HG02642 (cell line): ENCODE results near the gene WDR48.

Experiments used
- ATAC-seq: cut with Tn5 transposase; IDR thresholded peaks from one replicate; pipeline ENCODE4 v1.9.1; 2021; ENCODE audit warnings: mild to moderate bottlenecking; ENCODE audit not compliant: unreplicated experiment, poor library complexity

WDR48 gene

GRCh38 chr3:39062180-39062579 lies 10.4 kb downstream of the WDR48 start:
- ATAC-seq: no peak

- ATAC-seq: no peak
Observed at GRCh38 chr3:39063143-39063542, 11.3 kb downstream of the WDR48 start.

DNA sequence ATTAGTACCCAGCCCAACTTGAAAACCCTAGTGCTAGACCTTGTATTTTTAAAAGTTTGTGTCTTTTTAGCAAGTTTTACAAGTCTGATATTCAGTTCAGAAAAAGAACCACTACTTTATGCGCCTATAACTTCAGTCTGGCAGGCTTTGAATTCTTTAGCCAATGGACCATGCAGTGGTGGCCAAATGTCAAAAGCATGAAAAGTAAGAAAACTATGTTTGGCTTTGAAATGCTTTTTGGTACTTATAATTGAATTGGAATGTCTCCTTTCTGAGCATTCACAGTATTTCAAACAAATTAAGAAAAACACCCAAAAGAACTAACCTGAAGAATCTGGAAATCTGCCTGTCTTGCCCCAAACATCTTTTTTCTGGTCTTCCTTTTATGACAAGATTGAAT lies 12.8 kb downstream of the WDR48 start:
- no peak for ATAC-seq

DNA sequence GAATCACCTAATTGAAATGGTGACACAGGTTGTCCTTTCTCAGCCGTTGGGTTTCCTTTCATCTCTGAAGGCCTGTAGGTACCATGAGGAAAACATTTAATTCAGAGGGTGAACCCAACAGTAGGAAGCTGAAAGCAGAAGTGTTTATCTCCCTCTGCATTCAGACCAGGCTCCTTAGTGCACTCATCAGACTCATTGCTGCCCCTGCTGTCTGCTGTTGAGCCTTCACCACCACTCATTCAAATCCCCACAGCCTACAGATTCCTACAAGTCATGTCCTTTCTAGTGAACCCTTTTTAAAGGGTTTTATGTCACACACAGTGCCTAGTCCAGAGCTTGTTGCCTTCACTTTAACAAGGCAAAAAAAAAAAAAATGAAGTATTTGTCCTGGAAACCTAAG lies 13.4 kb downstream of the WDR48 start:
- ATAC-seq: peak; percentile 90

DNA sequence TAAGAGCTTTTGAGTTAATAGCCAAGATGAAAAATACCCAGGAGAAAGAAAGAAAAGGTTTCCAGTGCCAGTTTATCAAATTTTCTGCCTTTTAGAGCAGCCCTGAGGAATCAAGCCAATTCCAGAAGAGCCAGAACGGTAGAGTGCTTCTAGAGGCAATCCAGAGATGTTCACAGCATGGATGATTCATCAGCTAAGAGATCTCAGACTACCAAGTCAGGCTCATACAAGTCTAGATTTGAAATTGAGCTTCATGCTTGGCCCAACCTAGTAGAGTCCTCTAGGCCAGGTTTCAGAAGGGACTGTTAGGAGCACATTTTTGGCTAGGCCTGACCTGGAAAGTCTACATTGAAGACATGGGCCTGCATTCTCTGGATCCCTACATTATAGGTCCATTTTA lies 15.5 kb downstream of the WDR48 start:
- no peak for ATAC-seq

- no peak for ATAC-seq
Observed at GRCh38 chr3:39068556-39068955, 16.7 kb downstream of the WDR48 start.

GRCh38 chr3:39075910-39076309 lies 24.1 kb downstream of the WDR48 start:
- ATAC-seq: no peak

GRCh38 chr3:39079530-39079929 lies 27.7 kb downstream of the WDR48 start:
- ATAC-seq: no peak

GRCh38 chr3:39080026-39080425 lies 28.2 kb downstream of the WDR48 start:
- ATAC-seq: no peak

- no peak for ATAC-seq
Observed at GRCh38 chr3:39082666-39083313, 31.0 kb downstream of the WDR48 start.

DNA sequence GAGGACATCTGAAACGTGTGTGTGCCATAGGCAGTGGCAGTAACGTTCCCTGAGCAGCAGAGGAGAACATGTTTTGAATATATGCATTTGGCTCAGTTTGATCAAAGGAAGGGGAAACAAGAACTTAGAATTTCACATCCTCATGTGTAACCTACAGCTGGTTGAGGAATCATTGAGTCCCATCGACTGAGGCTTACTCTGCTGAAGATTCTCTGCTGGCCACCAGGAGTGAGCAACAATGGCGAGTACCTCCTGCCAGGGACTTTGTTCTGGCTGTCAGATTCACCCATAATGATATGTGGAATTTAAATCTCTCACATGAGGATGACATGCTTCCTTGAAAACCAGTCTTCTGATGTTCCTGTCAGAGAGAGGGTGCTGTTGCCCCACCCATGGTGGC lies 34.3 kb downstream of the WDR48 start:
- ATAC-seq: peak; percentile 63

DNA sequence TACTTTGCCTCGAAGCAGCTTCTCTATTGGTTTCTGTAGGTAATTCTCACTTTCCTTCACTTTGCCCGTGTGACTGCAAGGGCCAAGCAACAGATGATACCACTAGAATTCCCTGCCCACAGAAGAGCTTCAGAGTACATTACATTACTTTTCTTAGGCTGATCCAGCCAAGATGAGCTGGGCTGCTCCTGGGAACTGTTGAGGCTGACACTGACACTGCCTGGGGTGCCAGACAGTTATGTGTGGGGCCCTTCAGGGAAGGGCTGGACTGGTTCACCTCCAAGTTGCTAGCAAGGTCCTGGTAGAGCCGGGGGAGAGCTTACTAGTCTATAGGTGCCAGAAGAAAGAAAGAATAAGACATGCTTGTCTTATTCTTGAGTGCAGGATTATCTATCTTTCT lies 36.6 kb downstream of the WDR48 start:
- ATAC-seq: no peak

- ATAC-seq: no peak
Observed at GRCh38 chr3:39088889-39089288, 37.1 kb downstream of the WDR48 start.

DNA sequence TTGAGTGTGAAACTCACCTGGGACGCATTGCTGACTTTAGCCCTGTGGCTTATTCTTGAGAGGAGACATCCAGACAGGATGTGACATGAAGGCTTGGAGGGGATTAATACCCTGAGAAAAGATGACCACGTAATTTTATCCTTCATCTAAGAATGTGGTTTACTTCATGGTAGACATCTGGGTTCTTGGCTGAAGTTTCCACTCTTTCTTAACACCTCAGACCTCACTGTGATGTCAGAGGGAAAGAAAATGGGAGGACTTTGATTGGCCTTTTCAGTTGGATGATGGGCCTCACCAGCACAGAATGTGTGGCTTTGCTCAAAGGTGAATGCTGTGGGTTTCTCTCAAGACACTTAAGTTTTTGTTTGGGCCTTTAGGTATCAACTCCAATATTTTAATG lies 39.1 kb downstream of the WDR48 start:
- ATAC-seq: no peak

- no peak for ATAC-seq
Observed at GRCh38 chr3:39094851-39095677, 43.2 kb downstream of the WDR48 start.

DNA sequence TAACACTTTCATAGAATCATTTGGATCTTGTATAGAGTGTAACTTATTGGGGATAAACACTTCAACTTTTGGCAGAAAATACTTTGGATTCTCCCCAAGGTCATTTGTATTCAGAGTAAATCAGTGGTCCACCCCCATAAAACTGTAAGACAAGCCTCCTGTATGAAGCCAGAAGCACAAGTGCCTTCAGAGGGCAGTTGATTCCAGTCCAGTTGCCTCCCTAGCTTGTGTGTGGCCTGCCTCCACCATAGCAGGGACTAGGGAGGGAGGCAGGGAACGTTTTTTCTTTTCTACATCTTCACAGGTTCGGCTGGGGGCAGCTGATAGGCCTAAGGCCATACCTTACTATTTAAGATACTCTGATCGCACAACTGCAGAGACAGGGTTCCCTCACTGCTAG lies 44.0 kb downstream of the WDR48 start:
- ATAC-seq: no peak

- no peak for ATAC-seq
Observed at GRCh38 chr3:39096775-39097174, 45.0 kb downstream of the WDR48 start.

GRCh38 chr3:39097716-39098472 lies 46.1 kb downstream of the WDR48 start:
- no peak for ATAC-seq

DNA sequence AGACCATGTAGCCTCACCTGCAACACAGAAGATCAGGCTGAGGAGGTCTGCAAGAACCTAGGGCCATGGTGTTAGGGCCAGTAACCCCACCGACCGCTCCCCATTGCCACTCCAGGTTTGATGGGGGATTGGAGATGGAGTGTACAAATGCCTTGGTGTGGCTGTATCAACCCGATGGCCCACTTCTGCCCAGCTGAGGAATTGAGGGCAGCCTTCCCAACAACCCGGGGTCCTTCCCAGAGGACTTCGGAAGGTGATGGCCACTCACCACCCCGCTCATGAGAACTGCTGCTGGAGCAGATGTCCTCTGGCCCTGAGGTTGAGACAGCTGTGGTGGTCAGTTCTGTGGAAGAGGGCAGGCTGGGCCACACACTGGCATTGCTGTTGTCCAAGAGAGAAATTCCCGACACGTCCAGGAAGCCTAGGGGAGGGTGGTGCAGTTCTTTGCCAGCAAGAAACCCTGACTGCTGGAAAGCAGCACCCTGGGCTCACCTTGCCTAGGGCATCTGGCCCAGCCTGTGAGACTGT lies 46.7 kb downstream of the WDR48 start:
- ATAC-seq: no peak

DNA sequence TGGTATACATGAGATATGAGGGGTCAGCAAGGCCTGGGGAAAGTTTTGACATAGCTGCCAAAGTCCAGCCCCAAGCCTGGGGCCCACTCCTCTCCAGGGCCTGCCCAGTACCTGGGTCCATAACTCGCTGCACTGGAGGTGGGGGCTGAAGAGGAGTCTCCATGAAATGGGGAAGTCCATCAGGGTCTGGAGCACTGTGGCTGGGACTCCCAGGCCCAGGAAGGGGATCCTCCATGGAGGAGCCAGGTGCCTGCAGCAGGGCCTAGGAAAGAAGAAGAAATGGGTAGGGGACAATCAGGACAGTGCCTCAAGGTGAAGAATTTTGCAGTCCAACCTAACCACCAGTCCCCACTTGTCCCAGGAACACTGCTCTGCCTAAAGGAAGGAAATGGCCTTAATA lies 47.4 kb downstream of the WDR48 start:
- no peak for ATAC-seq
